HUES48 (cell line): ENCODE data around the gene KCNC1.

ENCODE experiments used
- H3K27ac ChIP-seq: one replicate; pipeline ENCODE4 v1.7.0; 2013; ENCODE audit warnings: low read depth, low read length, inconsistent platforms
- H3K27me3 ChIP-seq: 2 replicates; pipeline ENCODE4 v1.6.1; 2013; ENCODE audit warnings: mild to moderate bottlenecking, low read length; ENCODE audit not compliant: control insufficient read depth, insufficient read depth
- H3K36me3 ChIP-seq: 2 replicates; pipeline ENCODE4 v1.6.1; 2013; ENCODE audit warnings: low read length; ENCODE audit not compliant: control insufficient read depth, insufficient read depth
- H3K4me1 ChIP-seq: 2 replicates; pipeline ENCODE4 v1.6.1; 2013; ENCODE audit warnings: mild to moderate bottlenecking, low read length; ENCODE audit not compliant: control insufficient read depth, insufficient read depth
- H3K4me3 ChIP-seq: 2 replicates; pipeline ENCODE4 v1.5.1; 2013; ENCODE audit warnings: mild to moderate bottlenecking, low read depth, low read length
- H3K9ac ChIP-seq: 2 replicates; pipeline ENCODE4 v1.6.1; 2013; ENCODE audit warnings: mild to moderate bottlenecking, low read depth, low read length, moderate library complexity
- H3K9me3 ChIP-seq: 2 replicates; pipeline ENCODE4 v1.6.1; 2013; ENCODE audit warnings: low read length; ENCODE audit not compliant: control insufficient read depth, insufficient read depth

KCNC1 gene

GRCh38 chr11:17812865-17813187, 78.2 kb downstream of the KCNC1 start:
- no peak overlapping the region for H3K27ac ChIP-seq

GRCh38 chr11:17813391-17814059, 78.9 kb downstream of the KCNC1 start:
- no peaks in the 10 kb centered on the region for H3K9me3 ChIP-seq
- no peak overlapping the region for H3K9ac ChIP-seq
- no peaks in the 10 kb centered on the region for H3K36me3 ChIP-seq
- H3K27ac ChIP-seq, result no peak overlapping the region
- H3K4me3 ChIP-seq, result no peak overlapping the region
- no peaks in the 10 kb centered on the region for H3K4me1 ChIP-seq
- no peaks in the 10 kb centered on the region for H3K27me3 ChIP-seq

More at GRCh38 chr11:17812865-17813187, 78.2 kb downstream of the KCNC1 start:
- no peaks in the 10 kb centered on the region for H3K4me1 ChIP-seq
- no peak overlapping the region for H3K4me3 ChIP-seq
- no peaks in the 10 kb centered on the region for H3K27me3 ChIP-seq
- H3K9ac ChIP-seq, result no peak overlapping the region
- no peaks in the 10 kb centered on the region for H3K36me3 ChIP-seq
- no peaks in the 10 kb centered on the region for H3K9me3 ChIP-seq

GRCh38 chr11:17814546-17814945, 80.0 kb downstream of the KCNC1 start:
- H3K9me3 ChIP-seq, result no peaks in the 10 kb centered on the region
- H3K9ac ChIP-seq, result no peak overlapping the region
- H3K27me3 ChIP-seq, result no peaks in the 10 kb centered on the region
- no peaks in the 10 kb centered on the region for H3K4me1 ChIP-seq
- H3K27ac ChIP-seq, result no peak overlapping the region
- H3K36me3 ChIP-seq, result no peaks in the 10 kb centered on the region
- no peak overlapping the region for H3K4me3 ChIP-seq

GRCh38 chr11:17816232-17816931, 81.8 kb downstream of the KCNC1 start:
- no peaks in the 10 kb centered on the region for H3K9me3 ChIP-seq
- H3K36me3 ChIP-seq, result no peaks in the 10 kb centered on the region
- no peak overlapping the region for H3K27ac ChIP-seq
- no peaks in the 10 kb centered on the region for H3K27me3 ChIP-seq
- H3K4me3 ChIP-seq, result no peak overlapping the region
- no peak overlapping the region for H3K9ac ChIP-seq
- no peaks in the 10 kb centered on the region for H3K4me1 ChIP-seq

GRCh38 chr11:17821648-17822400, 87.2 kb downstream of the KCNC1 start:
- H3K9me3 ChIP-seq, result no peaks in the 10 kb centered on the region
- H3K4me1 ChIP-seq, result no peaks in the 10 kb centered on the region
- no peak overlapping the region for H3K27ac ChIP-seq
- H3K9ac ChIP-seq, result no peak overlapping the region
- H3K27me3 ChIP-seq, result no peaks in the 10 kb centered on the region
- H3K36me3 ChIP-seq, result no peaks in the 10 kb centered on the region
- no peak overlapping the region for H3K4me3 ChIP-seq

GRCh38 chr11:17822401-17822781, 87.8 kb downstream of the KCNC1 start:
- H3K4me1 ChIP-seq, result no peaks in the 10 kb centered on the region
- no peaks in the 10 kb centered on the region for H3K9me3 ChIP-seq
- H3K36me3 ChIP-seq, result no peaks in the 10 kb centered on the region
- H3K4me3 ChIP-seq, result no peak overlapping the region
- H3K9ac ChIP-seq, result no peak overlapping the region
- no peak overlapping the region for H3K27ac ChIP-seq
- H3K27me3 ChIP-seq, result no peaks in the 10 kb centered on the region

GRCh38 chr11:17827006-17827405, 92.4 kb downstream of the KCNC1 start:
- Histone ChIP-seq H3K27ac (no peak overlapping the region), H3K9ac (no peak overlapping the region), H3K4me3 (no peak overlapping the region), H3K4me1 (no peaks in the 10 kb centered on the region), H3K36me3 (no peaks in the 10 kb centered on the region), H3K9me3 (no peaks in the 10 kb centered on the region), H3K27me3 (no peaks in the 10 kb centered on the region)

- H3K27me3 ChIP-seq, result no peaks in the 10 kb centered on the region
- H3K36me3 ChIP-seq, result no peaks in the 10 kb centered on the region
- H3K9me3 ChIP-seq, result no peaks in the 10 kb centered on the region
- H3K9ac ChIP-seq, result no peak overlapping the region
- H3K4me3 ChIP-seq, result no peak overlapping the region
- no peak overlapping the region for H3K27ac ChIP-seq
- H3K4me1 ChIP-seq, result no peaks in the 10 kb centered on the region
Observed at GRCh38 chr11:17828311-17828751, 93.8 kb downstream of the KCNC1 start.

- Histone ChIP-seq H3K27me3 (no peaks in the 10 kb centered on the region), H3K9me3 (no peaks in the 10 kb centered on the region), H3K27ac (no peak overlapping the region), H3K9ac (no peak overlapping the region), H3K4me1 (no peaks in the 10 kb centered on the region), H3K36me3 (no peaks in the 10 kb centered on the region), H3K4me3 (no peak overlapping the region)
Observed at GRCh38 chr11:17831228-17831627, 96.6 kb downstream of the KCNC1 start.

GRCh38 chr11:17831883-17832282, 97.3 kb downstream of the KCNC1 start:
- Histone ChIP-seq H3K4me3 (no peak overlapping the region), H3K4me1 (no peaks in the 10 kb centered on the region), H3K9me3 (no peaks in the 10 kb centered on the region), H3K27ac (no peak overlapping the region), H3K36me3 (no peaks in the 10 kb centered on the region), H3K9ac (no peak overlapping the region), H3K27me3 (no peaks in the 10 kb centered on the region)
